TTC549 (cell line): Measurements from ENCODE around the gene C22orf15.

Source experiments
- FAIRE-seq: peaks from 2 replicates; lab custom pipeline; 2012; peaks lifted over from hg19 to GRCh38; lab: Jason Lieb, UNC

Gene C22orf15

GRCh38 chr22:23750714-23751440 lies 11.9 kb upstream of the C22orf15 start, which contains the start of gene ZNF70:
ZNF70 (minus strand) TSS chr22:23751112; CDS start chr22:23745140, 5,972 bp downstream.
- FAIRE-seq, result no peak

- FAIRE-seq, result no peak
These were observed 11.3 kb upstream of the C22orf15 start for GRCh38 chr22:23751441-23751996.

GRCh38 chr22:23752090-23752691 lies 10.6 kb upstream of the C22orf15 start:
- FAIRE-seq, result no peak

- FAIRE-seq, result no peak
These were observed 10.0 kb upstream of the C22orf15 start for GRCh38 chr22:23752750-23753149.

- FAIRE-seq, result no peak
These were observed 9.4 kb upstream of the C22orf15 start for GRCh38 chr22:23753385-23753784.

- no peak for FAIRE-seq
These were observed 8.4 kb upstream of the C22orf15 start, which contains the start of gene VPREB3 for GRCh38 chr22:23754220-23754919. VPREB3 (minus strand) TSS chr22:23754425; CDS start chr22:23754363, 62 bp downstream.

GRCh38 chr22:23754980-23755636 lies 7.7 kb upstream of the C22orf15 start:
- no peak for FAIRE-seq

- no peak for FAIRE-seq
These were observed 7.1 kb upstream of the C22orf15 start for GRCh38 chr22:23755711-23756110.

- no peak for FAIRE-seq
These were observed 5.9 kb upstream of the C22orf15 start for GRCh38 chr22:23756891-23757290.

GRCh38 chr22:23759566-23759965 lies 3.2 kb upstream of the C22orf15 start:
- FAIRE-seq, result no peak

- no peak for FAIRE-seq
These were observed 2.7 kb upstream of the C22orf15 start for GRCh38 chr22:23760056-23760455.

GRCh38 chr22:23763579-23763945 lies 772 bp downstream of the C22orf15 start:
- no peak for FAIRE-seq

- no peak for FAIRE-seq
These were observed 1.2 kb downstream of the C22orf15 start for GRCh38 chr22:23763954-23764353.

GRCh38 chr22:23764899-23765881 lies 2.4 kb downstream of the C22orf15 start:
- FAIRE-seq, result no peak

GRCh38 chr22:23767303-23767672 lies 4.5 kb downstream of the C22orf15 start:
- FAIRE-seq, result no peak

GRCh38 chr22:23767673-23768548 lies 5.1 kb downstream of the C22orf15 start, which contains the start of gene CHCHD10:
CHCHD10 (minus strand) TSS chr22:23767972; CDS start chr22:23767874, 98 bp downstream.
- FAIRE-seq, result no peak

- no peak for FAIRE-seq
These were observed 6.7 kb downstream of the C22orf15 start for GRCh38 chr22:23769321-23769965.

- FAIRE-seq, result no peak
These were observed 9.5 kb downstream of the C22orf15 start for GRCh38 chr22:23772315-23772648.

- no peak for FAIRE-seq
These were observed 10.1 kb downstream of the C22orf15 start, which contains the start of gene MMP11 for GRCh38 chr22:23772649-23773473. MMP11 (plus strand) TSS chr22:23772849; CDS start chr22:23772871, 22 bp downstream.
